Measurements from ENCODE around the gene NMNAT3.

GRCh38 chr3:139518926-139519842, 158.6 kb downstream of the NMNAT3 start:
- no peak for TF ChIP-seq FOXP2 (optimal IDR thresholded peaks at IDR 0.05; ENCODE audit: control extremely low read depth, extremely low read length, insufficient read depth)
- TF ChIP-seq POLR2AphosphoS5 (IDR thresholded peaks at IDR 0.05; ENCODE audit: borderline replicate concordance, low read depth, low read length), result no peak
- TF ChIP-seq EZH2 (IDR thresholded peaks at IDR 0.05), result no peak

Measured in SK-N-MC (cell line).